H1 (cell line): ENCODE results near the gene DOHH. TPM values are rescaled to one million over a fixed set of nuclear protein-coding genes. Genes with fewer than 3 reads are reported as not detected.

ENCODE experiments used
- CTCF ChIA-PET: fragments of 300-600 bp; sonication (Branson Sonifier 250); formaldehyde crosslinking; loops from one replicate; lab custom pipeline; 2021; ENCODE audit not compliant: partially characterized antibody; lab: Charles Lee
- POLR2A ChIA-PET: fragments of 300-600 bp; sonication (Branson Sonifier 250); formaldehyde crosslinking; loops from one replicate; lab custom pipeline; 2021; ENCODE audit warnings: inconsistent platforms; ENCODE audit not compliant: partially characterized antibody; lab: Charles Lee
- DNase-seq, 2 experiments: peaks; one replicate each; pipeline versions ENCODE4 v3.0.0 to v3.0.0-alpha.2; 2010 to 2022; ENCODE audit warnings: low spot score in 2 of 2, low read depth in 1 of 2, mixed read lengths in 1 of 2
- FAIRE-seq: peaks from 2 replicates; lab custom pipeline; 2011; peaks lifted over from hg19 to GRCh38; lab: Jason Lieb, UNC
- H2AFZ ChIP-seq: 2 replicates; pipeline ENCODE4 v1.8.1; 2012; ENCODE audit warnings: low read length, inconsistent platforms
- H2AK5ac ChIP-seq: 2 replicates; pipeline ENCODE4 v1.6.1; 2013; ENCODE audit warnings: low read depth, low read length
- H2BK120ac ChIP-seq: replicated peaks from 2 replicates; pipeline ENCODE3; 2013; ENCODE audit warnings: low read depth, low read length, inconsistent platforms
- H2BK12ac ChIP-seq: 2 replicates; pipeline ENCODE4 v1.6.1; 2013; ENCODE audit warnings: low read depth, low read length
- H2BK15ac ChIP-seq: 2 replicates; pipeline ENCODE4 v1.6.1; 2013; ENCODE audit warnings: low read length
- H2BK20ac ChIP-seq: 2 replicates; pipeline ENCODE4 v1.6.1; 2013; ENCODE audit warnings: low read length
- H2BK5ac ChIP-seq: 2 replicates; pipeline ENCODE4 v1.6.1; 2013; ENCODE audit warnings: low read depth, low read length
- H3K14ac ChIP-seq: 2 replicates; pipeline ENCODE4 v1.6.1; 2013; ENCODE audit warnings: inconsistent platforms; ENCODE audit not compliant: insufficient read length
- H3K18ac ChIP-seq: 2 replicates; pipeline ENCODE4 v1.6.1; 2013; ENCODE audit warnings: low read length; ENCODE audit errors: extremely low read depth
- H3K23ac ChIP-seq: 2 replicates; pipeline ENCODE4 v1.6.1; 2013; ENCODE audit warnings: inconsistent platforms; ENCODE audit not compliant: insufficient read length
- H3K23me2 ChIP-seq: 2 replicates; pipeline ENCODE4 v1.6.1; 2013; ENCODE audit warnings: low read depth, low read length
- H3K27ac ChIP-seq: 2 replicates; pipeline ENCODE4 v1.6.1; 2011; ENCODE audit warnings: low read depth, low read length, inconsistent platforms
- H3K27me3 ChIP-seq, 4 experiments: replicated peaks in 1 of 4; 1 replicate in 1 of 4; 2 replicates in 3 of 4; pipeline versions ENCODE4 v1.6.1 to v1.8.1; 2011 to 2013; ENCODE audit warnings: low read length in 3 of 4, mild to moderate bottlenecking in 3 of 4, inconsistent platforms in 2 of 4, mixed read lengths in 2 of 4, moderate library complexity in 1 of 4; ENCODE audit not compliant: control insufficient read depth in 3 of 4, insufficient read depth in 3 of 4; ENCODE audit errors: extremely low read depth in 1 of 4
- H3K36me3 ChIP-seq, 4 experiments: 2 replicates each; pipeline versions ENCODE4 v1.6.1 to v1.8.1; 2011 to 2013; ENCODE audit warnings: mild to moderate bottlenecking in 4 of 4, low read length in 3 of 4, moderate library complexity in 2 of 4, control low read depth in 1 of 4, inconsistent platforms in 1 of 4; ENCODE audit not compliant: insufficient read depth in 4 of 4, control insufficient read depth in 2 of 4
- H3K4ac ChIP-seq: replicated peaks from 2 replicates; pipeline ENCODE3; 2013; ENCODE audit warnings: low read length, low read depth, mixed read lengths, inconsistent platforms; ENCODE audit not compliant: insufficient read length
- H3K4me1 ChIP-seq, 4 experiments: replicated peaks in 1 of 4; 1 replicate in 1 of 4; 2 replicates in 3 of 4; pipeline versions ENCODE4 v1.6.1 to v1.8.1; 2011 to 2013; ENCODE audit warnings: low read length in 3 of 4, inconsistent platforms in 2 of 4, mixed read lengths in 1 of 4; ENCODE audit not compliant: insufficient read depth in 4 of 4, control insufficient read depth in 3 of 4
- H3K4me2 ChIP-seq, 2 experiments: 2 replicates each; pipeline versions ENCODE4 v1.6.1 to v1.8.1; 2011 to 2013; ENCODE audit warnings: low read depth in 2 of 2, low read length in 2 of 2, control low read depth in 1 of 2, inconsistent platforms in 1 of 2, mild to moderate bottlenecking in 1 of 2; ENCODE audit not compliant: insufficient read depth in 1 of 2
- H3K4me3 ChIP-seq, 4 experiments: fragments of 200-600, 300-600 bp in 1 of 4; sonication (generic), shearing (Covaris generic), sonication (Bioruptor Twin) in 1 of 4; 2 replicates each; pipeline versions ENCODE4 v1.5.1 to v1.8.1; 2011 to 2016; ENCODE audit warnings: low read length in 4 of 4, low read depth in 3 of 4, control low read depth in 2 of 4, inconsistent platforms in 2 of 4, mild to moderate bottlenecking in 2 of 4, mixed read lengths in 1 of 4, moderate library complexity in 1 of 4; ENCODE audit not compliant: insufficient read depth in 2 of 4; ENCODE audit errors: extremely low read depth in 1 of 4
- H3K56ac ChIP-seq: replicated peaks from 2 replicates; pipeline ENCODE3; 2013; ENCODE audit warnings: low read depth, mild to moderate bottlenecking, mixed read lengths, low read length, inconsistent platforms; ENCODE audit not compliant: insufficient read length
- H3K79me1 ChIP-seq: 2 replicates; pipeline ENCODE4 v1.6.1; 2013; ENCODE audit warnings: low read depth, low read length, control low read depth
- H3K79me2 ChIP-seq, 2 experiments: 2 replicates each; pipeline versions ENCODE4 v1.6.1 to v1.8.1; 2012 to 2013; ENCODE audit warnings: low read length in 2 of 2, mild to moderate bottlenecking in 2 of 2, inconsistent platforms in 1 of 2; ENCODE audit not compliant: insufficient read depth in 2 of 2, control insufficient read depth in 1 of 2
- H3K9ac ChIP-seq, 4 experiments: replicated peaks in 1 of 4; 1 replicate in 1 of 4; 2 replicates in 3 of 4; pipeline versions ENCODE4 v1.6.1 to v1.8.1; 2011 to 2013; ENCODE audit warnings: low read depth in 3 of 4, low read length in 3 of 4, control low read depth in 2 of 4, mild to moderate bottlenecking in 2 of 4, moderate library complexity in 2 of 4, inconsistent platforms in 1 of 4; ENCODE audit errors: extremely low read depth in 1 of 4
- H3K9me3 ChIP-seq, 2 experiments: 2 replicates each; pipeline versions ENCODE4 v1.6.1 to v1.8.1; 2012 to 2013; ENCODE audit warnings: mild to moderate bottlenecking in 2 of 2, moderate library complexity in 2 of 2, control low read depth in 1 of 2, inconsistent platforms in 1 of 2, low read depth in 1 of 2, low read length in 1 of 2, mixed read lengths in 1 of 2; ENCODE audit not compliant: insufficient read depth in 2 of 2
- H4K20me1 ChIP-seq, 2 experiments: replicated peaks in 1 of 2; 2 replicates each; pipeline versions ENCODE3 to v1.8.1; 2011 to 2013; ENCODE audit warnings: inconsistent platforms in 2 of 2, low read length in 2 of 2, mild to moderate bottlenecking in 1 of 2; ENCODE audit not compliant: insufficient read depth in 2 of 2, control insufficient read depth in 1 of 2
- H4K5ac ChIP-seq: 2 replicates; pipeline ENCODE4 v1.6.1; 2013; ENCODE audit warnings: low read length, low read depth, mixed read lengths, inconsistent platforms; ENCODE audit not compliant: insufficient read length
- H4K8ac ChIP-seq: 2 replicates; pipeline ENCODE4 v1.8.0; 2013; ENCODE audit warnings: mild to moderate bottlenecking, moderate library complexity, low read length, inconsistent platforms; ENCODE audit not compliant: insufficient read depth; ENCODE audit errors: extremely low read depth
- H4K91ac ChIP-seq: replicated peaks from 2 replicates; pipeline ENCODE3; 2013; ENCODE audit warnings: low read length, mixed read lengths, inconsistent platforms; ENCODE audit not compliant: insufficient read length
- ASH2L ChIP-seq: fragments of 200-600, 300-600 bp; sonication (generic); IDR thresholded peaks from one replicate; pipeline ENCODE4 v1.7.1; 2017; ENCODE audit warnings: low read length
- CBX5 ChIP-seq: fragments of 300-800, 300-1000 bp; sonication (generic); IDR thresholded peaks from 2 replicates; pipeline ENCODE4 v1.7.1; 2016; ENCODE audit warnings: antibody characterized with exemption, low read length, low read depth
- CREB1 ChIP-seq: IDR thresholded peaks from 2 replicates; pipeline ENCODE4 v1.6.1; 2012; ENCODE audit warnings: inconsistent platforms
- EZH2 ChIP-seq: fragments of 200-600 bp; sonication (generic); IDR thresholded peaks from 2 replicates; pipeline ENCODE4 v1.7.1; 2012; ENCODE audit warnings: low read depth, mild to moderate bottlenecking, moderate library complexity, low read length, inconsistent platforms; ENCODE audit not compliant: severe bottlenecking
- KDM1A ChIP-seq: fragments of 200-600, 300-600 bp; sonication (generic); IDR thresholded peaks from 2 replicates; pipeline ENCODE4 v1.7.1; 2016; ENCODE audit warnings: mild to moderate bottlenecking, low read length, borderline replicate concordance
- MAFK ChIP-seq: IDR thresholded peaks from 2 replicates; pipeline ENCODE4 v1.6.1; 2012; ENCODE audit warnings: low read depth, mild to moderate bottlenecking, improper control_type of control experiment, low read length
- RFX5 ChIP-seq: IDR thresholded peaks from 2 replicates; pipeline ENCODE4 v1.6.1; 2011; ENCODE audit warnings: low read depth, low read length, improper control_type of control experiment, borderline replicate concordance
- SIRT6 ChIP-seq: IDR thresholded peaks from one replicate; pipeline ENCODE4 v1.7.1; 2012; ENCODE audit warnings: low read length, inconsistent platforms
- TEAD4 ChIP-seq: IDR thresholded peaks from 2 replicates; pipeline ENCODE4 v1.6.1; 2012; ENCODE audit warnings: low read depth, low read length, inconsistent platforms, mixed read lengths
- WGBS, 2 experiments: shearing (Covaris generic) in 1 of 2; methylation state at CpG; one replicate each; pipeline versions ENCODE4 v1.1.6 to v1.1.7; 2013 to 2015; ENCODE audit warnings: low lambda C conversion rate in 2 of 2, mixed read lengths in 2 of 2, inconsistent platforms in 1 of 2, low coverage in 1 of 2, missing lambda C conversion rate in 1 of 2; ENCODE audit not compliant: insufficient replicate concordance in 2 of 2, insufficient coverage in 1 of 2, insufficient read length in 1 of 2; ENCODE audit errors: extremely low coverage in 1 of 2, missing lambda C conversion rate in 1 of 2; 5-methylcytosine and 5-hydroxymethylcytosine counted together
- polyA plus RNA-seq, 7 experiments: library from polyadenylated mRNA; depleted of rRNA in 3 of 7; stranded (reverse) in 5 of 7; unstranded in 2 of 7; fragments of >200 nt in 5 of 7; fragments of 200-250 nt in 2 of 7; gene quantifications; 1 replicate in 5 of 7; 2 replicates in 1 of 7; 4 replicates in 1 of 7; pipeline versions ENCODE4 v1.2.1 to v1.2.3, GENCODE V29; 2011 to 2013; ENCODE audit warnings: missing spikeins in 2 of 7, mixed read lengths in 2 of 7
- total RNA-seq: library from RNA; stranded (reverse); fragmentation: NEBNext Ultra II Directional; extraction: Animal tissue kit (Norgen Biotek cat#: 25700); gene quantifications from 2 replicates; pipeline ENCODE4 v1.2.1, GENCODE V29; 2021

The DOHH gene
- total and polyA plus RNA-seq, 2 of the 8 experiments (the other 6 are each of a cell fraction or from before 2014, with no cell fraction given), result 7.3 to 17.7 TPM

DNA sequence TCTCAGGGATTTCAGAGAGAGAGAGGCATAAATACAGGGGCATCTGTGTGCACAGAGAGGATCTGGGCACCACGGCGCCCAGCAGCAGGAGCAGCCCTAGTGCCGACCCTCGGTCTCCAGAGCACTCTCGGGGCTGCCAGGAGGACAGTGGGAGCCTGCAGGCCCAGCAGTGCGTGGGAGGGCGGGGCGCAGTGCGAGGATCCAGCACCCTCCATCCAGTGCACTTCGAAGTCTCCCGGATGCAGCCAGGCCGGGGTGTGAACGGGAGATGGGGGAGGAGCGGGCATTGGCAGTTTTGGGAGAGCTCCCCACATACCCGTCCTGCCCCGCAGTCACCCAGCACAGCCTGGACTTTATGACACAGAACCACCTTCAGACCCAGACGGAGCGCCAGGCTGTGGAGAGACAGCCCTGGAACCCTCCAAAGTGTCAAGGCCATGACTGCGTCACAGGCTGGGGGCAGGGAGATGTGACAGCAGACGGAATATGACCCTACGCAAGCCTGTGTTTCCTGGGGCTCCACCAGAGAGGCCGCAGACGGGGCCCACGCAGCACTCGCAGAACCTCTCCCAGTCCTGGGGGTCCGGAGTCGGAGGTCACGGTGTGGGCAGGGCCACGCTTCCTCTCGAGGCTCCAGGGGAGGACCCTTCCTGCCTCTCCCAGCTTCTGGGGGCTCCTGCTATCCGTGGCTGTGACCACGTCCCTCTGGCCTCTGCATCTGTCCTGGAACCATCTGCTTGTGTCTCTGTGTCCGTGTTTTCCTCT is 23.8 kb upstream of the DOHH start:
- Histone ChIP-seq H4K20me1 (peaks cover 0 to 16% of the 10 kb centered on the region in 2 experiments), H4K91ac (no peak overlapping the region), H2BK15ac (no peak overlapping the region), H4K8ac (no peak overlapping the region), H2BK12ac (no peak overlapping the region), H3K23me2 (peaks cover 6% of the 10 kb centered on the region; the same call in 1 of the 2 replicates), H2BK20ac (no peak overlapping the region), H2BK5ac (no peak overlapping the region), H3K27ac (no peak overlapping the region), H3K79me1 (no peaks in the 10 kb centered on the region; the same call in 1 of the 2 replicates), H3K9me3 (no peaks in the 10 kb centered on the region), H3K4me3 (no peak overlapping the region), H2BK120ac (no peak overlapping the region), H3K23ac (no peak overlapping the region), H3K79me2 (peaks cover 0 to 21% of the 10 kb centered on the region in 2 experiments; a peak in 3 of 4 replicates), H3K4me1 (peaks cover 0 to 17% (median 7%) of the 10 kb centered on the region in 4 experiments; a peak in 6 of 7 replicates), H3K4ac (no peak overlapping the region), H3K9ac (no peak overlapping the region), H3K14ac (no peak overlapping the region), H4K5ac (no peak overlapping the region), H2AK5ac (no peak overlapping the region), H3K56ac (no peak overlapping the region), H3K18ac (no peak overlapping the region), H2AFZ (no peak overlapping the region), H3K27me3 (no peaks in the 10 kb centered on the region), H3K4me2 (no peak overlapping the region), H3K36me3 (peaks cover 0 to 11% (median 3%) of the 10 kb centered on the region in 4 experiments; a peak in 4 of 8 replicates)
- WGBS, 2 experiments, result 92% methylated on average over 30 of the region's 33 CpGs; no CpG with 5 or more reads in 1 of the 2 experiments
- DNase-seq (no peak), FAIRE-seq (no peak)
- ChIA-PET CTCF (interaction anchor here (0.5 to 1.6 kb wide), 4 partner anchors 9 to 49 kb away, joined by 3 to 5 read pairs (median 3); no protein-coding TSS in a partner anchor), POLR2A (interaction anchor here (0.9 to 4.3 kb wide), 2 partner anchors 13 to 15 kb away, joined by 4 to 30 read pairs; partner anchors contain the start of gene TEKTIP1)
- TF ChIP-seq SIRT6 (no peak), TEAD4 (no peak), CREB1 (no peak), CBX5 (no peak), KDM1A (no peak), MAFK (no peak), RFX5 (no peak), EZH2 (no peak), ASH2L (no peak)
